Heart right ventricle (tissue), 16 donors: ENCODE measurements around the gene CFAP20. TPM values are rescaled to one million over a fixed set of nuclear protein-coding genes. Genes with fewer than 3 reads are reported as not detected.

Experiments
- ATAC-seq, 8 donors: fragments of 200-7000 bp; cut with Tn5 transposase; one replicate each; pipeline ENCODE4 v1.9.1; 2020; ENCODE audit warnings: mild to moderate bottlenecking in 8 of 8, moderate library complexity in 8 of 8, moderate number of reproducible peaks in 1 of 8
- DNase-seq, 2 donors: peaks; one replicate each; pipeline ENCODE4 v3.0.0-alpha.2; 2020
- H3K27ac ChIP-seq, 10 donors: fragments of 200-600 bp; sonication (generic) in 2 of 10; one replicate each; pipeline versions ENCODE4 v1.5.0 to v1.8.0; 2020 to 2022; ENCODE audit warnings: mild to moderate bottlenecking in 3 of 10
- H3K27me3 ChIP-seq, 7 donors: fragments of 200-600 bp; one replicate each; pipeline ENCODE4 v1.8.0; 2021 to 2022; ENCODE audit warnings: mild to moderate bottlenecking in 2 of 7
- H3K36me3 ChIP-seq, 9 donors: fragments of 200-600 bp; sonication (generic) in 1 of 9; one replicate each; pipeline versions ENCODE4 v1.5.0 to v1.8.0; 2020 to 2022; ENCODE audit warnings: mild to moderate bottlenecking in 2 of 9
- H3K4me1 ChIP-seq, 9 donors: fragments of 200-600 bp; sonication (generic) in 1 of 9; one replicate each; pipeline versions ENCODE4 v1.5.0 to v1.8.0; 2020 to 2022; ENCODE audit warnings: mild to moderate bottlenecking in 4 of 9
- H3K4me3 ChIP-seq, 10 donors: fragments of 200-600 bp; sonication (generic) in 2 of 10; one replicate each; pipeline versions ENCODE4 v1.5.0 to v1.8.0; 2020 to 2022; ENCODE audit warnings: mild to moderate bottlenecking in 7 of 10, moderate library complexity in 2 of 10
- H3K9me3 ChIP-seq, 11 donors: fragments of 200-600 bp in 10 of 11; sonication (generic) in 2 of 11; one replicate each; pipeline versions ENCODE4 v1.5.0 to v1.8.0; 2013 to 2022; ENCODE audit warnings: mild to moderate bottlenecking in 2 of 11, control low read depth in 1 of 11, moderate library complexity in 1 of 11
- WGBS, 2 donors: extraction: QIAGEN DNeasy Blood & Tissue Kit; methylation state at CpG; one replicate each; pipeline ENCODE4 v1.1.7; 2013; ENCODE audit warnings: inconsistent platforms in 1 of 2; 5-methylcytosine and 5-hydroxymethylcytosine counted together
- intact Hi-C, 10 donors: fragments of 100-400 bp; cut with DNase I; formaldehyde crosslinking; loops; one replicate each; pipeline versions ENCODE4 v1.11.1 to v1.14.2; 2022
- polyA plus RNA-seq, 2 donors: library from polyadenylated mRNA; stranded (reverse); fragments of 200-250 nt; gene quantifications; one replicate each; pipeline ENCODE4 v1.2.3, GENCODE V29; 2013
- total RNA-seq, 10 donors: library from RNA; stranded (reverse); fragmentation: NEBNext Ultra II Directional in 3 of 10; extraction: Animal tissue kit (Norgen Biotek cat#: 25700) in 3 of 10; gene quantifications; one replicate each; pipeline versions ENCODE4 v1.2.1 to v1.2.4, GENCODE V29; 2021 to 2023
- TF ChIP-seq, protein P1 (sequence below), 9 donors: fragments of 200-600 bp; sonication (generic) in 2 of 9; IDR thresholded peaks; one replicate each; pipeline versions ENCODE4 v1.5.0 to v1.8.0; 2021 to 2022; ENCODE audit warnings: antibody characterized with exemption in 9 of 9, mild to moderate bottlenecking in 5 of 9, moderate library complexity in 1 of 9
- donor health status: Arrhythmogenic right ventricular cardiomyopathy.
- donor health status: ischemic (EF 13 %, LVEDD 7.1; RV severe dilation, severe dysfunction).
- donor health status: healthy with polysubstance abuse.
- donor health status: DM: no; HTN: yes; CAD: no.
- donor health status: DM: no; HTN: no; CAD: no.
- donor health status: ischemic (EF 25% LVEDD 6.9; RV normal size, moderate dysfunction).
- donor health status: ischemic (EF 25% LVEDD 5.7; RV mildly dilated, moderate dysfunction).
- donor health status: healthy.
- donor health status: DM: yes; HTN: yes; CAD: no.
- donor health status: Ischemic cardiomyopathy.
- donor health status: ischemic (EF 35%, LVEDD 5.7; RV mildly dilated, moderate dysfunction).
- donor health status: nonischemic (EF 11% LVEDD 7.7; RV severe dilation, severe dysfunction).
- donor health status: DM: yes; HTN: yes; CAD: no.
- donor health status: PGD.
- donor health status: ischemic (EF 29% LVEDD 5.4; RV normal size, mild dysfunction).
- donor health status: nonischemic (EF 23%, LVEDD 6.1; RV moderate dilation, normal function).

CFAP20 gene
- total and polyA plus RNA-seq, 12 donors, result 17.9 to 43.5 (median 34.7) TPM

DNA sequence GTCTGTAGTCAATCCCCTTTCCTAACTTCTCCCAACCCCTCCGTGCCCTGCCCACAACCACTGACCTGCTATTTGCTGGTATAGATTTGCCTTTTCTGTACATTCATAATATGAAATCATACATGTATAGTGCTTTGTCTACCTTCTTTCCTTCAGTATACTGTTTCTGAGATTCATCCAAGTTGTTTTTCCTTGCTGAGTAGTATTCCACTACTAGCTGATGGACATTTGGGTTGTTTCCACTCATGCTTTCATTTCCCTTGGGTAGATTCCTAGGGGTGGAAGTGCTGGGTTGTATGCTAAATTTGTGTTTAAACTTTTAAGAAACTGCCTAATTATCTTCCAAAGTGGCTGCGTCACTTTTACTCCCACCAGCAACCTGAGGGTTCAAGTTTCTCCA is 41.0 kb upstream of the CFAP20 start:
- H3K4me1 ChIP-seq, result peaks cover 0 to 7% (median 0%) of the 10 kb centered on the region in 9 donors
- no peaks in the 10 kb centered on the region for H3K9me3 ChIP-seq
- DNase-seq (no peak), ATAC-seq (no peak)
- H3K27ac ChIP-seq, result no peak overlapping the region
- TF ChIP-seq, protein P1, sequence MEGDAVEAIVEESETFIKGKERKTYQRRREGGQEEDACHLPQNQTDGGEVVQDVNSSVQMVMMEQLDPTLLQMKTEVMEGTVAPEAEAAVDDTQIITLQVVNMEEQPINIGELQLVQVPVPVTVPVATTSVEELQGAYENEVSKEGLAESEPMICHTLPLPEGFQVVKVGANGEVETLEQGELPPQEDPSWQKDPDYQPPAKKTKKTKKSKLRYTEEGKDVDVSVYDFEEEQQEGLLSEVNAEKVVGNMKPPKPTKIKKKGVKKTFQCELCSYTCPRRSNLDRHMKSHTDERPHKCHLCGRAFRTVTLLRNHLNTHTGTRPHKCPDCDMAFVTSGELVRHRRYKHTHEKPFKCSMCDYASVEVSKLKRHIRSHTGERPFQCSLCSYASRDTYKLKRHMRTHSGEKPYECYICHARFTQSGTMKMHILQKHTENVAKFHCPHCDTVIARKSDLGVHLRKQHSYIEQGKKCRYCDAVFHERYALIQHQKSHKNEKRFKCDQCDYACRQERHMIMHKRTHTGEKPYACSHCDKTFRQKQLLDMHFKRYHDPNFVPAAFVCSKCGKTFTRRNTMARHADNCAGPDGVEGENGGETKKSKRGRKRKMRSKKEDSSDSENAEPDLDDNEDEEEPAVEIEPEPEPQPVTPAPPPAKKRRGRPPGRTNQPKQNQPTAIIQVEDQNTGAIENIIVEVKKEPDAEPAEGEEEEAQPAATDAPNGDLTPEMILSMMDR (IDR thresholded peaks at IDR 0.05), result no peak
- H3K4me3 ChIP-seq, result no peak overlapping the region
- WGBS, 2 donors, result 98% methylated on average over 2 of the region's 2 CpGs
- H3K36me3 ChIP-seq, result peaks cover 0 to 99% (median 41%) of the 10 kb centered on the region in 9 donors
- no peaks in the 10 kb centered on the region for H3K27me3 ChIP-seq
- intact Hi-C loops, result no loop called here

DNA sequence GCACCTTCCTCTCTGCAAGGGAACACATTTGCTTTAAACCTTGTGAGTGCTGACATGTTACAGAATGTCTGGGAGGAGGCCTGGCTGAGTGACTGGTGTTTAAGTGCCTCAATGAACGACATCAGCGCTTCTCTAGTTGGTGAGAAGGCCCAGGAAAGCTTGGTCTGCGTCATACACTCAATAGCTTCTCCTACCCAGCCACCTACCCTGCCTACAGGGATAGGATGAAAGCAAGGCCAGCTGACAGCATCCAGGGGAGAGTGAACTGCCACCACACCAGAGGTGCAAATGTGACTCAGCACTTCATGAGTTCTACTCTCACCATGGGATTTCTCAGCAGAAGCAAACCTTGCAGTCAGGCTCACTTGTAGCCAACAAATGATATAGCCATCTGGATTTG is 31.7 kb upstream of the CFAP20 start:
- no peak for DNase-seq
- Histone ChIP-seq H3K4me1 (peaks cover 0 to 13% (median 0%) of the 10 kb centered on the region in 9 donors), H3K27me3 (no peaks in the 10 kb centered on the region), H3K9me3 (no peaks in the 10 kb centered on the region), H3K4me3 (no peak overlapping the region), H3K36me3 (peaks cover 0 to 95% (median 52%) of the 10 kb centered on the region in 9 donors), H3K27ac (no peak overlapping the region)
- no peak for ATAC-seq
- intact Hi-C loops, result no loop called here
- 66 to 76% methylated on average over 3 of the region's 3 CpGs for WGBS, 2 donors
- TF ChIP-seq, protein P1 (IDR thresholded peaks at IDR 0.05), result no peak

DNA sequence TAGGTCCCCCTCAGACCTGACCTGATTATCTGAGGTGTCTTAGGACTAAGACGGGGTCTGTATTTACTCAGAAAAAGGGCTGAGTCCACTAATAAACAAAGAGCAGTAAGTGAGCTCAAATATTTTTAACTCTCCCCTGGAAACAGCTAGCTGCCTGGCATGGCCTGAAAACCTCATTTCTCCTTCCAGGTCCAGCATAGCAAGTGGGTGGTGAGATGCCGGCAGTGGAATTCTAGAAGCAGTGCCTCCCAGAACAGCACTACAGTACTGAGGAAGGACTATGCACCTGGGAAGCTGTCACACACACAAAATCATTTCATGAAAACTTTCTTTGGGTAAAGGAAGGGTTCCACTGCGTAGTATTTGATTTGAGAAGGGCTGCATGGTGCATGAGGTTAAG is 29.5 kb upstream of the CFAP20 start:
- intact Hi-C loops, result no loop called here
- DNase-seq, result no peak
- 93 to 95% methylated on average over 3 of the region's 3 CpGs for WGBS, 2 donors
- H3K27ac ChIP-seq, result no peak overlapping the region
- H3K9me3 ChIP-seq, result no peaks in the 10 kb centered on the region
- H3K27me3 ChIP-seq, result no peaks in the 10 kb centered on the region
- peaks cover 0 to 74% (median 33%) of the 10 kb centered on the region in 9 donors for H3K36me3 ChIP-seq
- TF ChIP-seq, protein P1 (IDR thresholded peaks at IDR 0.05), result no peak
- no peak overlapping the region for H3K4me3 ChIP-seq
- peak in 1 of 8 donors; percentile 9 for ATAC-seq
- H3K4me1 ChIP-seq, result no peaks in the 10 kb centered on the region

DNA sequence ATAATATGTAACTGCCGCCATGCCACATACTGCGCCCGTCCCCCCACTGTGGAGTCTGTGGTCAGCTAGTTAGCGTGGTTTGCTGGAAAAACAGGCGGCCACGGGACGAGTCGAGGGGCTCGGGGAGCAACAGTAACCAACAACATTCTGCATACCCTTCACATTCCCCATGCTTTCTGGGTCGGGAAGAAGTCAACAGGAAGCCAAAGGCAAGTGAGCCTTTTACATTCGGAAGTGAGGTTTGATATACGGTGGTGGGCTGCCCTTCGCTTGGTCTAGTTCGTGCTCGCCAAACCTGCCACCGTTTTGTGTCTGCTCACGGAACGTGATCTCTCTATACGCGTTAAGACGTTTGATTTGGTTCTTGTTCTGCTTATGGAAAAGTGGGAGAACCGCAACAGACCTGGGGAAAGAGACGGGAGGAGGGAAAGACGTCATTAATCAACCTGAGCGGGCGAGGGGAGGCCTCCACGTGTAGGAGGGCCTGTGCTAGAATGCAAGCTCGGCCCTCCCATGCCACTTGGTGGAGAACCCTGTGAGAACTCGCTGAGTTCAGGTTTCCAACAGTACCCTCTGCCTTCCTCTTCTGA is 28.9 kb upstream of the CFAP20 start:
- DNase-seq, result no peak
- intact Hi-C loops, result no loop called here
- Histone ChIP-seq H3K27me3 (no peaks in the 10 kb centered on the region), H3K27ac (no peak overlapping the region), H3K4me1 (no peaks in the 10 kb centered on the region), H3K36me3 (peaks cover 0 to 67% (median 29%) of the 10 kb centered on the region in 9 donors), H3K4me3 (no peak overlapping the region), H3K9me3 (no peaks in the 10 kb centered on the region)
- 87 to 88% methylated on average over 29 of the region's 29 CpGs for WGBS, 2 donors
- ATAC-seq, result no peak
- TF ChIP-seq, protein P1 (IDR thresholded peaks at IDR 0.05), result no peak
